Measurements from ENCODE around the gene PAK6.

DNA sequence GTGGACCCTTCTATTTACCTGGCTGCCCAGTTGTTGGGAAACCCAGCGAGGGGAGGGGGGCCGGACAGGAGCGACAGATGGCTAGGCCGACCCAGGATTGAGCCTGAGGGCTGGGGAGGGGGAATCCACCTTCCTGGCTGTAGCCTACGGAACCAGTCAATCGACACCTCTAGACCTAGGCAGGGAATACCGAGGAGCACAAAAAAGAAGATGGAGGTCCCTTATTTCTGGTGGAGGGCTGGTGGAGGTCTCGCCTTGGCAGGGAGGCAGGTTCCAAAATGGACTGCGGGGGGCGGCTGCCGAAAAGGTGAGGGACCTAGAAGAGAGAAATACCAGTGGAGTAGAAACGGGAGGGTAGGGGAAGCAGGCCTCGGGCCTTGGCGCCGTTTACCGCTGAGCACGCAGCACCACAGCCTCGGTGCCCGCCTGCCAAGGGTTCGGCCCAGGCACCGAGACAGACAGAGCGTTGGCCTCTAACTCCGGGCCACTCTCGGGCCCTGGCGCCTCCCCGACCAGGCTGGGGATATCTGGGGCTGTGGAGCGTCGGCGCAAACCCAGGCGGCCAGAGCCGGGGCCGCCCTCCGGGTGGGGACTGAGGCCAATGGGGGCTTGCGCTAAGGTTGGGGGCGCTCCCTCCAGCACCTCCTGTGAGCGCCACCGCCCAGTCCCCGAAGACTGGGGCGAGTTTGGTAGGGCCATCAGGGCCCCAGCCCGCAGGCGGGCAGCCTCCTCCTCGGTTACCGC lies 42.4 kb downstream of the PAK6 start:
- TF ChIP-seq, protein P1, sequence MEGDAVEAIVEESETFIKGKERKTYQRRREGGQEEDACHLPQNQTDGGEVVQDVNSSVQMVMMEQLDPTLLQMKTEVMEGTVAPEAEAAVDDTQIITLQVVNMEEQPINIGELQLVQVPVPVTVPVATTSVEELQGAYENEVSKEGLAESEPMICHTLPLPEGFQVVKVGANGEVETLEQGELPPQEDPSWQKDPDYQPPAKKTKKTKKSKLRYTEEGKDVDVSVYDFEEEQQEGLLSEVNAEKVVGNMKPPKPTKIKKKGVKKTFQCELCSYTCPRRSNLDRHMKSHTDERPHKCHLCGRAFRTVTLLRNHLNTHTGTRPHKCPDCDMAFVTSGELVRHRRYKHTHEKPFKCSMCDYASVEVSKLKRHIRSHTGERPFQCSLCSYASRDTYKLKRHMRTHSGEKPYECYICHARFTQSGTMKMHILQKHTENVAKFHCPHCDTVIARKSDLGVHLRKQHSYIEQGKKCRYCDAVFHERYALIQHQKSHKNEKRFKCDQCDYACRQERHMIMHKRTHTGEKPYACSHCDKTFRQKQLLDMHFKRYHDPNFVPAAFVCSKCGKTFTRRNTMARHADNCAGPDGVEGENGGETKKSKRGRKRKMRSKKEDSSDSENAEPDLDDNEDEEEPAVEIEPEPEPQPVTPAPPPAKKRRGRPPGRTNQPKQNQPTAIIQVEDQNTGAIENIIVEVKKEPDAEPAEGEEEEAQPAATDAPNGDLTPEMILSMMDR (IDR thresholded peaks at IDR 0.05; ENCODE audit: low read length): no peak
- TF ChIP-seq EZH2 (optimal IDR thresholded peaks at IDR 0.05; ENCODE audit: low read depth, low read length): no peak
